CD4-positive, alpha-beta memory T cell (primary cell): ENCODE data around the gene CFAP61. TPM values are rescaled to one million over a fixed set of nuclear protein-coding genes. Genes with fewer than 3 reads are reported as not detected.
"Not testable (repeated sequence)": the region's sequence is repeated elsewhere in the genome, so short reads cannot be mapped to it uniquely, and the experiment has no call there.

Source experiments
- CTCF ChIA-PET: fragments of 350-600 bp; sonication (Branson Sonifier 250); formaldehyde crosslinking; loops from one replicate; lab custom pipeline; 2021; ENCODE audit warnings: inconsistent platforms; ENCODE audit not compliant: partially characterized antibody; lab: Charles Lee
- POLR2A ChIA-PET: fragments of 350-600 bp; sonication (Branson Sonifier 250); formaldehyde crosslinking; loops from one replicate; lab custom pipeline; 2021; ENCODE audit not compliant: partially characterized antibody; lab: Charles Lee
- DNase-seq, 5 donors: peaks; one replicate each; pipeline versions ENCODE4 v3.0.0 to v3.0.0-alpha.2; 2020 to 2022; ENCODE audit warnings: mixed read lengths in 1 of 5
- H3K27ac ChIP-seq: one replicate; pipeline ENCODE4 v1.7.0; 2013; ENCODE audit warnings: low read depth, low read length
- H3K27me3 ChIP-seq: 2 replicates; pipeline ENCODE4 v1.7.0; 2013; ENCODE audit warnings: mild to moderate bottlenecking, low read length, moderate library complexity; ENCODE audit not compliant: insufficient read depth
- H3K36me3 ChIP-seq: 2 replicates; pipeline ENCODE4 v1.7.0; 2013; ENCODE audit warnings: mild to moderate bottlenecking, low read length, moderate library complexity; ENCODE audit not compliant: insufficient read depth
- H3K4me1 ChIP-seq: 2 replicates; pipeline ENCODE4 v1.7.0; 2013; ENCODE audit warnings: mild to moderate bottlenecking, low read length, moderate library complexity; ENCODE audit not compliant: insufficient read depth
- H3K4me3 ChIP-seq, 2 donors: one replicate each; pipeline ENCODE4 v1.7.0; 2013; ENCODE audit warnings: low read length in 2 of 2, mild to moderate bottlenecking in 1 of 2
- H3K9me3 ChIP-seq, 2 donors: one replicate each; pipeline ENCODE4 v1.7.0; 2013; ENCODE audit warnings: low read length in 2 of 2, control low read depth in 1 of 2; ENCODE audit not compliant: control insufficient read depth in 1 of 2
- H3K27ac Mint-ChIP-seq, 7 donors: one replicate each; pipeline ENCODE4 v1.8.0; 2020 to 2021; ENCODE audit warnings: mixed read lengths in 7 of 7, mild to moderate bottlenecking in 6 of 7, inconsistent platforms in 3 of 7, moderate library complexity in 3 of 7
- H3K27me3 Mint-ChIP-seq, 2 donors: one replicate each; pipeline ENCODE4 v1.8.0; 2020 to 2021; ENCODE audit warnings: mixed read lengths in 2 of 2
- H3K36me3 Mint-ChIP-seq, 2 donors: one replicate each; pipeline ENCODE4 v1.8.0; 2020 to 2021; ENCODE audit warnings: mixed read lengths in 2 of 2, inconsistent platforms in 1 of 2, mild to moderate bottlenecking in 1 of 2
- H3K4me1 Mint-ChIP-seq, 4 donors: one replicate each; pipeline ENCODE4 v1.8.0; 2020 to 2021; ENCODE audit warnings: mixed read lengths in 4 of 4, mild to moderate bottlenecking in 1 of 4
- H3K4me3 Mint-ChIP-seq, 8 donors: one replicate each; pipeline ENCODE4 v1.8.0; 2020 to 2021; ENCODE audit warnings: mixed read lengths in 8 of 8, mild to moderate bottlenecking in 7 of 8, moderate library complexity in 6 of 8, inconsistent platforms in 3 of 8
- H3K9me3 Mint-ChIP-seq, 8 donors: one replicate each; pipeline ENCODE4 v1.8.0; 2020 to 2021; ENCODE audit warnings: mixed read lengths in 8 of 8, mild to moderate bottlenecking in 5 of 8, inconsistent platforms in 3 of 8, moderate library complexity in 1 of 8
- intact Hi-C: fragments of 100-400 bp; cut with micrococcal nuclease; formaldehyde crosslinking; loops from one replicate; pipeline ENCODE4 v1.15.1; 2023
- polyA plus RNA-seq, 2 donors: library from polyadenylated mRNA; unstranded; fragments of 300-500 nt; fragmentation: Illumina TruSeq; gene quantifications; one replicate each; pipeline ENCODE4 v1.2.3, GENCODE V29; 2021
- total RNA-seq, 2 experiments: library from RNA; stranded (reverse); gene quantifications; one replicate each; pipeline ENCODE4 v1.2.3, GENCODE V29; 2021

Gene CFAP61
- total and polyA plus RNA-seq, 4 experiments from 2014 or later, result not detected

DNA sequence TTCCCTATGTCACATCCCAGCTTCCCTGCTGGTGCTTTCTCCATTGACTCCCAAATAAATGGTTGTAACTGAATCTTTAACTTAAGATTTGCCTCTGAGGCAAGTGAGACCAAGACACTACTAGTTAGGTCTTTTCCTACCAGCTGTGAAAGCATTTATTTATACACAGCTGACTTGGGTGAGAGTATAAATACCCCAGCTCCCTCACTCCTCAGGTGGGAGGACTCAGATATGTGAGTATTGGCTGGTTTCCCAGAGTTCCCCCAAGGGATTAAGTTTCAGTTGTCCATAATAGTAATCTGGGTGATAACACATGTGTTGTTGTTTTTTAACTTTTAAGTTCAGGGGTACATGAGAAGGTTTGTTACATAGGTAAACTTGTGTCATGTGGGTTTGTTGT lies 49.8 kb downstream of the CFAP61 start:
- DNase-seq, result no peak
- H3K27ac ChIP-seq, result no peak overlapping the region
- CTCF ChIA-PET, result no interaction called here
- H3K9me3 Mint-ChIP-seq, result no peaks in the 10 kb centered on the region
- no peaks in the 10 kb centered on the region for H3K4me1 ChIP-seq
- H3K27me3 ChIP-seq, result no peaks in the 10 kb centered on the region
- H3K4me3 Mint-ChIP-seq, result no peak overlapping the region
- no peak overlapping the region for H3K27ac Mint-ChIP-seq
- POLR2A ChIA-PET, result no interaction called here
- intact Hi-C loops, result no loop called here
- H3K36me3 ChIP-seq, result no peaks in the 10 kb centered on the region
- no peaks in the 10 kb centered on the region for H3K36me3 Mint-ChIP-seq
- peaks cover 14 to 19% of the 10 kb centered on the region in 2 donors for H3K27me3 Mint-ChIP-seq
- no peak overlapping the region for H3K4me3 ChIP-seq
- no peaks in the 10 kb centered on the region for H3K9me3 ChIP-seq
- H3K4me1 Mint-ChIP-seq, result no peaks in the 10 kb centered on the region

DNA sequence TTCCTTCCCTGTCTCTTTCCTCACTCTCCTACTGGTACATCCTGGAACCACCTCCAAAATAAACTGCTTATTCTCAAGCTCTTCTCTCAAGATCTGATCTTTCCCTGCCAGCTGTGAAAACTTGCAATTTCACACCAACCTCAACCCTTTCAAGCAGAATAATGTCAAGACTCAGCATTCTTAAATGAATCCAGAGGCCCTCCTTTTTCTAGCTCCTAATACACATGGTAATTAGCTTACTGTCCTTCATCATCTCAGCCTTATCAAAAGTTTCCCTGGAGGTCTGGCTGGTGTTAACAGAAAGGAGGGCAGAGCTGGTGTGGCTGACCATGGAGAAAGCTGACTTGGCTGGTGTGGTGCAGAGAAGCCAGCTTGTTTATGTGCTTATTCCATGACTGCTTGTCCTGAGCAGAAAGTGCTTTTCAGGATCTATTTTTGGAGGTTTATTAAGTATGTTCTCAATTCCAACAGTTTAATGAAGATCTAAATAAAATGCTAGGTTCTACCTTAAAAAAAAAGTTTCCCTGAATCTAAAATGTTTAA lies 50.5 kb downstream of the CFAP61 start:
- Mint-ChIP-seq H3K36me3 (no peaks in the 10 kb centered on the region), H3K4me3 (no peak overlapping the region), H3K4me1 (no peaks in the 10 kb centered on the region), H3K27ac (no peak overlapping the region), H3K27me3 (peaks cover 12 to 17% of the 10 kb centered on the region in 2 donors), H3K9me3 (no peaks in the 10 kb centered on the region)
- ChIA-PET CTCF (no interaction called here), POLR2A (no interaction called here)
- Histone ChIP-seq H3K27ac (no peak overlapping the region), H3K36me3 (no peaks in the 10 kb centered on the region), H3K27me3 (no peaks in the 10 kb centered on the region), H3K4me1 (no peaks in the 10 kb centered on the region), H3K4me3 (no peak overlapping the region), H3K9me3 (no peaks in the 10 kb centered on the region)
- intact Hi-C loops, result no loop called here
- no peak for DNase-seq

DNA sequence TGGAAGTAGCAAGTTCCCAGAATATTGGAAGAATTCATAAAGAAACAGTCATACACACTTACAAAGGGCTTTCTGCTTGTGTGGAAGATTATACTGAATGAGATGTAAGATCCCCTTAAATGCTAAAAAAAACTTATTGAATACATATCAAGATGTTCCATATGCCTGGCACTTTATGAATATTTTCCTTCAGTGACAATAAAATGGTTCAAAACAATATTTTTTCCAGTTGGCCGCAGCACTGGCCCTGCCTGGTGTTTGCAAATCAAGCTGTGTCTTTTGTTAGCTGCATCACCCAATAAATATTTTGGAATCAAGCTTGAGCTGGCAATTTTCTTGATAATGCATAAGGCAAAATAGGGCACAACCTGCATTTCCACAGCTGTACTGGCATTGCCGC lies 51.2 kb downstream of the CFAP61 start:
- H3K27me3 Mint-ChIP-seq, result peaks cover 10 to 15% of the 10 kb centered on the region in 2 donors
- no peak overlapping the region for H3K4me3 Mint-ChIP-seq
- intact Hi-C loops, result no loop called here
- H3K27me3 ChIP-seq, result no peaks in the 10 kb centered on the region
- H3K27ac ChIP-seq, result no peak overlapping the region
- H3K9me3 Mint-ChIP-seq, result no peaks in the 10 kb centered on the region
- no peaks in the 10 kb centered on the region for H3K9me3 ChIP-seq
- H3K27ac Mint-ChIP-seq, result no peak overlapping the region
- ChIA-PET CTCF (no interaction called here), POLR2A (no interaction called here)
- H3K4me1 Mint-ChIP-seq, result no peaks in the 10 kb centered on the region
- DNase-seq, result no peak
- no peaks in the 10 kb centered on the region for H3K36me3 ChIP-seq
- no peak overlapping the region for H3K4me3 ChIP-seq
- no peaks in the 10 kb centered on the region for H3K36me3 Mint-ChIP-seq
- no peaks in the 10 kb centered on the region for H3K4me1 ChIP-seq

- H3K36me3 ChIP-seq, H3K4me1 Mint-ChIP-seq, H3K27ac Mint-ChIP-seq, intact Hi-C loops, H3K9me3 ChIP-seq, H3K4me3 Mint-ChIP-seq, CTCF ChIA-PET, H3K27ac ChIP-seq, DNase-seq, H3K4me1 ChIP-seq, H3K4me3 ChIP-seq, H3K27me3 ChIP-seq, H3K36me3 Mint-ChIP-seq, POLR2A ChIA-PET: not testable (repeated sequence)
- peaks cover 10 to 20% of the 10 kb centered on the region in 2 donors for H3K27me3 Mint-ChIP-seq
- H3K9me3 Mint-ChIP-seq, result peaks cover 3 to 38% (median 13%) of the 10 kb centered on the region in 8 donors
These were observed 70.9 kb downstream of the CFAP61 start for GRCh38 chr20:20123187-20123586.

- Mint-ChIP-seq H3K27me3 (peaks cover 15 to 22% of the 10 kb centered on the region in 2 donors), H3K9me3 (peaks cover 0 to 29% (median 15%) of the 10 kb centered on the region in 8 donors), H3K4me3 (peak overlapping the region in 1 of 8 donors; percentile 17), H3K27ac (no peak overlapping the region), H3K4me1 (no peaks in the 10 kb centered on the region), H3K36me3 (no peaks in the 10 kb centered on the region)
- H3K27ac ChIP-seq, result no peak overlapping the region
- no peaks in the 10 kb centered on the region for H3K27me3 ChIP-seq
- ChIA-PET CTCF (no interaction called here), POLR2A (no interaction called here)
- no peaks in the 10 kb centered on the region for H3K4me1 ChIP-seq
- intact Hi-C loops, result no loop called here
- H3K4me3 ChIP-seq, result no peak overlapping the region
- H3K36me3 ChIP-seq, result no peaks in the 10 kb centered on the region
- no peaks in the 10 kb centered on the region for H3K9me3 ChIP-seq
- no peak for DNase-seq
These were observed 78.1 kb downstream of the CFAP61 start for GRCh38 chr20:20130399-20130798.

DNA sequence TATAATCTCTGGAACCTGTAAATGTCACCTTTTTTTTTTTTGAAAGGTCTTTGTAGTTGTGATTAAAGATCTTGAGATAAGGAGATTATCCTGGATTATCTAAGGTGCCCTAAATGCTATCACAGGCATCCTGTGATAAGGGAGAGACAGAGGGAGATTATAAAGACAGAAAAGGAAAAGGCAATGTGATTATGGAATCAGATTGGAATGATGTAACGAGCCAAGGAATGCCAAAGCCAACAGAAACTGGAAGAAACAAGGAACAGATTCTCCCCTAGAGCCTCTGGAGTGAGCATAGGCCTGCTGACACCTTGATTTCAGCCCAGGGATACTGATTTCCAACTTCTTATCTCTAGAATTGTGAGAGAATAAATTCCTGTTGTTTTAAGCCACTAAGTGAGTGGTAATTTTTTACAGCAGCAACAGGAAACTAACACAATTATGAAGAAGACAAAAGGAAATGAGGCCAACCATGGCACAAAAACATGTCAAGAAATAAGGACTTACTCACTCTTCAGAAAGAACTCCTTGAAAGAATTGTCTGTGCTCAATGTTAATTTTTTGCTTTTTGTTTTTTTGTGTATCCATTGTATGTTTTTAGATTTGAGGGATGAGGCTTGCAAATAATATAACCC lies 82.7 kb downstream of the CFAP61 start:
- Histone ChIP-seq H3K9me3 (no peaks in the 10 kb centered on the region), H3K4me3 (no peak overlapping the region), H3K36me3 (no peaks in the 10 kb centered on the region), H3K4me1 (no peaks in the 10 kb centered on the region), H3K27ac (no peak overlapping the region), H3K27me3 (no peaks in the 10 kb centered on the region)
- Mint-ChIP-seq H3K4me1 (no peaks in the 10 kb centered on the region), H3K27ac (no peak overlapping the region), H3K9me3 (peaks cover 0 to 34% (median 21%) of the 10 kb centered on the region in 8 donors), H3K27me3 (peaks cover 13% of the 10 kb centered on the region in 2 donors), H3K36me3 (no peaks in the 10 kb centered on the region), H3K4me3 (no peak overlapping the region)
- POLR2A ChIA-PET, result no interaction called here
- CTCF ChIA-PET, result no interaction called here
- DNase-seq, result no peak
- intact Hi-C loops, result no loop called here

DNA sequence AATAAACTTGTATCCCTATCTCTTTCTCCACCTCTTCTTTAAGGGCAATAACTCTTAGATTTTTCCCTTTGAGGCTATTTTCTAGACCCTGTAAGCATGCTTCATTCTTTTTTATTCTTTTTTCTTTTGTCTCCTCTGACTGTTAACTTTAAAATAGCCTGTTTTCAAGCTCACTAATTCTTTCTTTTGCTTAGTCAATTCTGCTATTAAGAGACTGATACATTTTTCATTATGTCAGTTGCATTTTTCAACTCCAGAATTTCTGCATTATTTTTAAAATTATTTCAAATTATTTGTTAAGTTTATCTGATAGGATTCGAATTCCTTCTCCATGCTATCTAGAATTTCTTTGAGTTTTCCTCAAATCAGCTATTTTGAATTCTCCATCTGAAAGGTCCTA lies 84.0 kb downstream of the CFAP61 start:
- no peaks in the 10 kb centered on the region for H3K36me3 ChIP-seq
- H3K4me3 Mint-ChIP-seq, result no peak overlapping the region
- no peaks in the 10 kb centered on the region for H3K36me3 Mint-ChIP-seq
- H3K27ac Mint-ChIP-seq, result no peak overlapping the region
- H3K4me1 Mint-ChIP-seq, result no peaks in the 10 kb centered on the region
- H3K9me3 Mint-ChIP-seq, result peaks cover 0 to 23% (median 12%) of the 10 kb centered on the region in 8 donors
- CTCF ChIA-PET, result no interaction called here
- no peaks in the 10 kb centered on the region for H3K9me3 ChIP-seq
- POLR2A ChIA-PET, result no interaction called here
- intact Hi-C loops, result no loop called here
- peaks cover 6 to 10% of the 10 kb centered on the region in 2 donors for H3K27me3 Mint-ChIP-seq
- H3K27me3 ChIP-seq, result no peaks in the 10 kb centered on the region
- no peak overlapping the region for H3K27ac ChIP-seq
- DNase-seq, result no peak
- H3K4me3 ChIP-seq, result no peak overlapping the region
- no peaks in the 10 kb centered on the region for H3K4me1 ChIP-seq
